ENCODE results near the gene CCDC141.
A peak's percentile ranks its signal among the peaks of the same experiment; 100 is the strongest.

The CCDC141 gene

DNA sequence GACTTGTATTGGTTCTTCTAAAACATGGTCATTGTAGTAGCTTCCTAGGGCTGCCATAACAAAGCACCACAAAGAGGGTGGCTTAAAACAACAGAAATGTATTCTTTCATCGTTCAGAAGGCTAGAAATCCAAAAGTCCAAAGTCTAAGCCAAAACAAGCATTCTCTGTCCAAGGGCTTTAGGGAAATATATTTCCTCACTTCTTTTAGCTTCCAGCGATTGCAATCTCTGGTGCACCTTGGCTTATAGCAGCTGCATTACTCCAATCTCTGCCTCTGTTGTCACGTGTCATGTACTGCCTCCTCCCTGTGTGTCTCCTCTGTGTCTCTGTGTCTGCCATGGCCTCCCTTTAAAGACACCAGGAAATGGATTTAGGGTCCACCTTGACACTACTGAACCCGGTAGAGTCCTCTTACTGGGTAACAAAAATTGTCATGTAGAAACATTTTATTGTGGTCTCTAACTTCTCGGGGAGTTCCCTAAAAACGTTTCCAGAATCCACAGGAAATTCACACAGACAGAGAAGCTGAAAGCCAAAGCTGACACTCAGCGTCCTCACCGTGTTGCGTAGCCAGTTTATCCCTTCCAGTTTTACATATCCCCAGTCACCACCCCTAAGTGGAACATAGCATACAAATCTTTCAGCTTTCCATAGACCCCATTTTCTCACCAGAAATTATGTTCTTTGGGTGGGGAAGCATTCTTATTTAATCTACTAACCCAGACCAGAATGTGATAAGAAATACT is 222.0 kb downstream of the CCDC141 start:
- no peak for DNase-seq (ENCODE audit: low spot score)

DNA sequence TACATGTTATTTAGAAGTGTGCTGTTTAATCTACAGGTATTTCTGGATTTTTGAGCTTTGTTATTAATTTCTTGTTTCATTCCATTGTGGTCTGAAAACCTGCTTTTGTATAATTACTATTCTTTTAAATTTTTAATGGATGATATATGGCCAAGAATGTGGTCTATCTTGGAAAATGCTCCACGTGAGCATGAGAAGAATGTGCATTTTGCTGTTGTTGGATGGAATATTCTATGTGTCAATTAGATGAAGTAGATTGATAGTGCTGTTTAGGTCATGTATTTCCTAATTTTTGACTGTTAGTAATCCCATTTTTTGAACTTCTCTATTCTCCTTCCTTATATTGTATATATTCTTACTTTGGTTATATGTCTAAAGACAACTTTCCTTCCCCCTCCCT is 222.8 kb downstream of the CCDC141 start:
- no peak for DNase-seq (ENCODE audit: low spot score)

- DNase-seq (ENCODE audit: low spot score) = no peak
Observed at GRCh38 chr2:178825183-178825582, 224.8 kb downstream of the CCDC141 start.

DNA sequence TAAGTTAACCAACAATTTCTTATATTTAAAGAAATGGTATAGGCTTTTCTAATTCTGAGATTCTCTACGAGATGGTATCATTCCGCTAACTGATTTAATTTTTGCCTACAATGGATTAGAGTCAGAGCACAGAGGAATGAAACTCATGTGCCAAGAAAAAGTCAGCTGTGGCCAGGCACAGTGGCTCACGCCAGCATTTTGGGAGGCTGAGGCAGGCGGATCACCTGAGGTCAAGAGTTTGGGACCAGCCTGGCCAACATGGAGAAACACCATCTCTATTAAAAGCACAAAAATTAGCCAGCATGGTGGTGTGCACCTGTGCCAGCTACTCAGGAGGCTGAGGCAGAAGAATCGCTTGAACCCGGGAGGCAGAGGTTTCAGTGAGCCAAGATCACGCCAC is 225.8 kb downstream of the CCDC141 start:
- no peak for DNase-seq (ENCODE audit: low spot score)

GRCh38 chr2:178819992-178820391 is 229.9 kb downstream of the CCDC141 start:
- DNase-seq (ENCODE audit: low spot score) = no peak

- no peak for DNase-seq (ENCODE audit: low spot score)
Observed at GRCh38 chr2:178819147-178819875, 230.6 kb downstream of the CCDC141 start.

DNA sequence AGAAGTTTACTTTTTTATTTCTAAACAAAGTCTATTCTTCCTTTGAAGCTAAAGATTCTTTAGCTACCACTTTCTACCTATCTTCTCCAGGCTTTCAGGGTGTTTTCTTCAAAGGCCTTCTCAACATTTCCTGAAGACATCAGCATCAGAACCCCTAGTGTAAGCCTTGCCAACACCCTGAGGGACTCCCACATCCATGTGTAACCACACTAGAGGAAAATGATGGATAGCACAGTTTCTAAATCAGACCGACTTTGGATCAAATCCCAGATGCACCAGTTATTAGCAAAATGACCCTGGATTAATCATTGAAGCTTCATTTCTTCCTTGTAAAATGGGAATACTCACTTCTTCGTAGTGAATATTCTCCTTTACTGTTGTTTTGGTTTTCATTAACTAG is 238.0 kb downstream of the CCDC141 start:
- no peak for DNase-seq (ENCODE audit: low spot score)

DNA sequence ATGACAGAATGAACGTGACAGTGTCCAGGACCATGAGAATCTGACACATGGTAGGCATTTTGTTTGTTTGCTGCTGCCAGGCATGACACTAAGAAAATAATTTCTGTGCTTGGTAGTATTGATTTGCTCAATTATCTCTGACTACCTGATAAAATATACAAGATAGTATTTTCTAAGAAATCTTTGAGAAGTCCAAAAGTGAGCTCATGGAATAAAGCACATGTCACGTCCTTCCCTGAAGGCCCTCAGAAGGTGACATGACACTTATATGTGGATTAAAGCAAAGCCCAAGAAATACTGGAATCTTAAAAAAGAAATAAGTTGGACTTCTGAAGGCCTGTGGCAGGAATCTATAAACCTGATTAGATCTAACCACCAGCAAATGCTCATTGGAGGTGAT is 238.9 kb downstream of the CCDC141 start:
- no peak for DNase-seq (ENCODE audit: low spot score)

GRCh38 chr2:178810422-178810821 is 239.5 kb downstream of the CCDC141 start:
- DNase-seq (ENCODE audit: low spot score) = no peak

DNA sequence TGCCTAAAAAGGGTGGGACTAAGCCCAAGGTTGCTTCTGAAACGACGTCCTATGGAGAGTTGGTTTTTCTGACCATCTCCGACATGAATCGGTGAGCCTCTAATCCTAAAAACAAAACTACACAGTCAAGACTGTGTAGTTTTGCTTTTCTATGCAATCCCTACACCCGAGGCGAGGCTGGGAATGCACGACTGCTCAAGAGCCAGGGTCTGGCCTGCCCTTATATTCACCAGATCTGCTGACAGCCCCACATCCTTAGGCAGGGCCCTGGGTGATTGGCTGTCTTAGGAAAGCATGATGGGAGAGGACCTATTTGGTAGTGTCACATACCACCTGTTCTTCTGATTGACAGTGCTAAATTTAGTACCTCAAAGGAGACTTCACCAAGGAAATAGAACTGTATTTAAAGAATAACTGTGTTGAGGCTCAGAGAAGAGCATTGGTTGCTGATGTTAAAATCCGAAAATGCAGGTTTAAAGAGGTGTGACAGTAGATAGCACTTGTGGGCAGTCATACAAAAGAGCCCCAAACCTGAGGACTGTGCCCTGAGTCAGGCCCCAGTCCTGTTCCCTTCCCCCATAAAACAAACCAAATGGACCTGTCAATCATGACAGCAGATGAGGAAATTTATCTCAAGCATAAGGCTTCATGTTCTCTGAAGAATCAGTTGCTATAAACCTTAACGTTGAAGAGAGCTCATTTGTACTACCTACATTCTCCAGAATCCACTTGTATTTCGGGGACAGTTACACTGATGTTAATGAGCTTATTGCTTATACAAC is 242.5 kb downstream of the CCDC141 start, which contains the start of gene TTN:
Gene TTN (minus strand): TSS at position 197 of the 782 bp plus-strand sequence. CDS start 2,781 bp downstream, outside the sequence.
- DNase-seq (ENCODE audit: low spot score) = no peak

DNA sequence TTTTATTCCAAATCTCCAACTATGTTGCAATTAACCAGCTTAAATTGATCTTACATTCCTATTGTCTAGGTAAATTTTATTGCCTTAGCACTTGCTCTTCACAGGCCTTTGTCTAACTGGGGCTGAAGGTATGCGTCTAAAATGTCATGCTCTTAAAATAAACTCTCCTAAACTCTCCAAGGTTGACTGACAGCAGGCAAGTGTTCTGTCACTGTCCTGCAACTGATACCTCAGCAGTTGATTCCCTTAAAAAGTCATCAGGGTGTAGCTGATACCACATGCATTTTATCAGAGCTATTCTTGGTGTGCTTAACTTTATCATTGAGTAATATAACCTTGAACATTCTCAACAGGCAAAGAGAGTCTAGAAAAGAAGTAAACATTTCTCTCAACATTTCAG is 243.4 kb downstream of the CCDC141 start:
- no peak for DNase-seq (ENCODE audit: low spot score)

DNA sequence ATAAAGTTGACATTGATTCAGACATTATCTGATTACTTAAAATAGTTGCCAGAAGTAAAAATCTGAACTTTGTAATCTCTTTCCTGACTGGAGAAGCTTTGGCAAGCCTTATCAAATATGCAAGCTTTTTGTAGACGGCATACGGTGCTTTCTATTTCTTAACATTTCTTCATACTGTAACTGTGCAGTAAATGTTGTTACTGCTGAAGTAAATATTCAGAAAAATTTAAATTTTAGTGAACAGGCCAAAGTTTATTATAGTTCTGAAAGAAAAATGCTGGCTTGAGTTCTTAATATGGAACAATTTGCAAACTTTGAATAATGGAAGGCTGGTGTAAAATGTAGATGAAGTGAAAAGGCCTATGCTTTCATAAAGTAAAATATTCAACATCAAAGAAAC is 244.5 kb downstream of the CCDC141 start:
- DNase-seq (ENCODE audit: low spot score) = no peak

DNA sequence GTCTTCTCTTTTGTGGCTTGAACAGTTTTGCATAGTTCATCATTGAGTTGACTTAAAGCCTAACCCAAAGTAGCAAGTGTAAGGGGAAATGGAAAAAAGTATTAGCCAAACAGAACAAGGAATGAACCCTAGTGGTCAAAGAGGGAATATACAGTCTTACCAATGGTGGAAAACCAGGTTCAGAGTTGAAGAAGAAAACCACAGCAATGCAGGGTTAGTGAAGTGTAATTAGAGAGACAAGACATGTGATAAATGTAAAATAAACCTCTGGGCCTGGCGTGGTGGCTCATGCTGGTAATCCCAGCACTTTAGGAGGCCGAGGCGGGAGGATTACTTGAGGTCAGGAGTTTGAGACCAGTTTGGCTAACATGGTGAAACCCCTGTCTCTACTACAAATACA is 245.1 kb downstream of the CCDC141 start:
- peak; percentile 26 for DNase-seq (ENCODE audit: low spot score)

DNA sequence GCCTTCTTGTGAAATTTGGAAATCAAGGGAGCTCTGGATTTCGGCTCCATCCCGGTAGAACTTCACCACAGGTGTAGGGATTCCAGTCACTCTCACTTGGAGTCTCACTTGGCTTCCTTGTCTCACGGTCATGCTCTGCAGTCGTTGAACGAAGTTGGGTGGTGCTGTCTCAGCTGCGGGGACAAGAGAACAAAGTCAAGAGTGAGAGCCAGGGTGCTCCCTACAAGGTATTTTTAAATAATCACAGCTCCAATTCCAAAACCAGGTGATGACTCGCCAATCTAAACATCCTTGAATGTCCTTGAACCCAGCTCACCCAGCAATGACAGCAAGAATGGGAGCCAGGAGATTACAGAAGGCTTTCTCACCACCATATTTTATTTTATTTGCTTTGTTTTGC is 249.4 kb downstream of the CCDC141 start:
- DNase-seq (ENCODE audit: low spot score) = no peak

- no peak for DNase-seq (ENCODE audit: low spot score)
Observed at GRCh38 chr2:178799305-178799704, 250.6 kb downstream of the CCDC141 start.

- peak; percentile 46 for DNase-seq (ENCODE audit: low spot score)
Observed at GRCh38 chr2:178796079-178796677, 253.8 kb downstream of the CCDC141 start.

DNA sequence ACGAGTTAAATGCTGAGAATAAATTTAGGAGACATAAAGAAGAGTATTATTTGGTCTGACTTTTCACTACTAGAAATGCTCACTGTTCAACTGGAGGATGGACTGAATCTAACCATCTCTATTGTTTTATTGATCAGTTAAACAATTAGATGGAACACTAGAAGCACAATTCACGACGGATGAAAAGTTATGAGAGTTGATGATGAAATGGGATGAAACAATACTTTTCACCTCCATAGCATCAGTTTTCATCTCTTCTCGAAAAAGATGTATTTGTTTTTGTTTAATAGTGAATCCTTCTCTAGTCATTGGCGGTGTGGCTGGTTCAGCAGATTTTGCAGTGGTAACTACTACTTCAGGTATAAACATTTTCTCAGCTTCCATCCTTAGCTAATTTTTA is 262.0 kb downstream of the CCDC141 start:
- no peak for DNase-seq (ENCODE audit: low spot score)

GRCh38 chr2:178787155-178787554 is 262.8 kb downstream of the CCDC141 start:
- DNase-seq (ENCODE audit: low spot score) = no peak

- no peak for DNase-seq (ENCODE audit: low spot score)
Observed at GRCh38 chr2:178783889-178784288, 266.0 kb downstream of the CCDC141 start.

GRCh38 chr2:178782236-178782635 is 267.7 kb downstream of the CCDC141 start:
- DNase-seq (ENCODE audit: low spot score) = no peak
